Stimulated activated CD4-positive, alpha-beta T cell treated with anti-CD3 and anti-CD28 coated beads, Interleukin-2, amount 100 ng/mL, for 48 hours (primary cell): ENCODE data around the gene ARHGAP28.
"Not testable (repeated sequence)": the region's sequence is repeated elsewhere in the genome, so short reads cannot be mapped to it uniquely, and the experiment has no call there.

Experiments used
- DNase-seq, 2 donors: peaks; one replicate each; pipeline ENCODE4 v3.0.0-alpha.2; 2020

Gene ARHGAP28

GRCh38 chr18:6878556-6879297 lies 149.2 kb downstream of the ARHGAP28 start:
- DNase-seq, result no peak

GRCh38 chr18:6879508-6880195 lies 150.1 kb downstream of the ARHGAP28 start:
- DNase-seq, result no peak

- no peak for DNase-seq
These were observed 151.7 kb downstream of the ARHGAP28 start for GRCh38 chr18:6881034-6881820.

GRCh38 chr18:6882401-6882800 lies 152.9 kb downstream of the ARHGAP28 start:
- DNase-seq, result no peak

- DNase-seq, result no peak
These were observed 155.5 kb downstream of the ARHGAP28 start for GRCh38 chr18:6885006-6885481.

- DNase-seq, result no peak
These were observed 156.7 kb downstream of the ARHGAP28 start for GRCh38 chr18:6885992-6886796.

GRCh38 chr18:6886797-6887330 lies 157.3 kb downstream of the ARHGAP28 start:
- DNase-seq, result no peak

- DNase-seq, result no peak
These were observed 162.3 kb downstream of the ARHGAP28 start for GRCh38 chr18:6891788-6892187.

- DNase-seq, result no peak
These were observed 171.9 kb downstream of the ARHGAP28 start for GRCh38 chr18:6901286-6901926.

- no peak for DNase-seq
These were observed 187.6 kb downstream of the ARHGAP28 start for GRCh38 chr18:6917072-6917471.

- peak; percentile 10 to 21 for DNase-seq
These were observed 190.8 kb downstream of the ARHGAP28 start for GRCh38 chr18:6920099-6920955.

- no peak for DNase-seq
These were observed 192.1 kb downstream of the ARHGAP28 start for GRCh38 chr18:6921571-6921970.

GRCh38 chr18:6923220-6923619 lies 193.7 kb downstream of the ARHGAP28 start:
- DNase-seq, result no peak

GRCh38 chr18:6927153-6927552 lies 197.6 kb downstream of the ARHGAP28 start:
- DNase-seq, result no peak

GRCh38 chr18:6928359-6928758 lies 198.8 kb downstream of the ARHGAP28 start:
- no peak for DNase-seq

GRCh38 chr18:6929370-6930102 lies 200.0 kb downstream of the ARHGAP28 start:
- no peak for DNase-seq

- no peak for DNase-seq
These were observed 205.3 kb downstream of the ARHGAP28 start for GRCh38 chr18:6934859-6935258.

GRCh38 chr18:6938003-6938402 lies 208.5 kb downstream of the ARHGAP28 start:
- DNase-seq, result no peak

- not testable (repeated sequence) for DNase-seq
These were observed 208.9 kb downstream of the ARHGAP28 start for GRCh38 chr18:6938403-6938802.

- no peak for DNase-seq
These were observed 210.5 kb downstream of the ARHGAP28 start for GRCh38 chr18:6939972-6940371.
